Stimulated activated CD8-positive, alpha-beta memory T cell treated with anti-CD3 and anti-CD28 coated beads, Interleukin-12 subunit alpha, Interleukin-12 subunit beta, amount 100 ng/mL, for 24 hours (primary cell): ENCODE measurements around the gene PCBP3.

Source experiments
- DNase-seq: peaks from one replicate; pipeline ENCODE4 v3.0.0-alpha.2; 2020; ENCODE audit errors: extremely low read depth

Gene PCBP3

GRCh38 chr21:45991606-45992300 lies 348.2 kb downstream of the PCBP3 start:
- DNase-seq, result no peak
